Left lung (tissue), 10 donors: ENCODE results near the gene CELF4. TPM values are rescaled to one million over a fixed set of nuclear protein-coding genes. Genes with fewer than 3 reads are reported as not detected.

Source experiments
- ATAC-seq: fragments of 200-7000 bp; cut with Tn5 transposase; one replicate; pipeline ENCODE4 v1.9.1; 2020; ENCODE audit warnings: moderate library complexity
- DNase-seq, 4 donors: peaks; one replicate each; pipeline ENCODE4 v3.0.0-alpha.2; 2013 to 2020
- H3K27ac ChIP-seq, 2 donors: fragments of 200-600 bp; sonication (generic) in 1 of 2; one replicate each; pipeline versions ENCODE4 v1.5.0 to v1.8.0; 2020 to 2021
- H3K27me3 ChIP-seq, 2 donors: fragments of 200-600 bp; sonication (generic) in 1 of 2; one replicate each; pipeline versions ENCODE4 v1.5.0 to v1.8.0; 2020 to 2021
- H3K36me3 ChIP-seq, 2 donors: fragments of 200-600 bp; sonication (generic) in 1 of 2; one replicate each; pipeline versions ENCODE4 v1.5.0 to v1.8.0; 2020 to 2021
- H3K4me1 ChIP-seq, 2 donors: fragments of 200-600 bp; one replicate each; pipeline ENCODE4 v1.8.0; 2021
- H3K4me3 ChIP-seq, 2 donors: fragments of 200-600 bp; sonication (generic) in 1 of 2; one replicate each; pipeline versions ENCODE4 v1.5.0 to v1.8.0; 2020 to 2021; ENCODE audit warnings: mild to moderate bottlenecking in 1 of 2
- H3K9me3 ChIP-seq, 2 donors: fragments of 200-600 bp; sonication (generic) in 1 of 2; one replicate each; pipeline versions ENCODE4 v1.5.0 to v1.8.0; 2020 to 2021
- intact Hi-C, 2 donors: fragments of 100-400 bp; cut with DNase I; formaldehyde crosslinking; loops; one replicate each; pipeline versions ENCODE4 v1.11.2 to v1.14.2; 2022
- polyA plus RNA-seq, 6 donors: library from polyadenylated mRNA; unstranded; fragments of 120-200 nt; gene quantifications; one replicate each; pipeline ENCODE4 v1.2.1, GENCODE V29; 2013; ENCODE audit not compliant: insufficient read length in 6 of 6
- total RNA-seq, 2 donors: library from RNA; stranded (reverse); fragmentation: NEBNext Ultra II Directional; extraction: Animal tissue kit (Norgen Biotek cat#: 25700); gene quantifications; one replicate each; pipeline ENCODE4 v1.2.1, GENCODE V29; 2021
- TF ChIP-seq, protein P1 (sequence below), 2 donors: fragments of 200-600 bp; sonication (generic) in 1 of 2; IDR thresholded peaks; one replicate each; pipeline versions ENCODE4 v1.5.0 to v1.8.0; 2021; ENCODE audit warnings: antibody characterized with exemption in 2 of 2
- donor health status: DM: no; HTN: yes; CAD: no.
- donor health status: DM: no; HTN: no; CAD: no.

The CELF4 gene
- total and polyA plus RNA-seq, 8 donors, result 1.1 to 10.3 (median 7.4) TPM

DNA sequence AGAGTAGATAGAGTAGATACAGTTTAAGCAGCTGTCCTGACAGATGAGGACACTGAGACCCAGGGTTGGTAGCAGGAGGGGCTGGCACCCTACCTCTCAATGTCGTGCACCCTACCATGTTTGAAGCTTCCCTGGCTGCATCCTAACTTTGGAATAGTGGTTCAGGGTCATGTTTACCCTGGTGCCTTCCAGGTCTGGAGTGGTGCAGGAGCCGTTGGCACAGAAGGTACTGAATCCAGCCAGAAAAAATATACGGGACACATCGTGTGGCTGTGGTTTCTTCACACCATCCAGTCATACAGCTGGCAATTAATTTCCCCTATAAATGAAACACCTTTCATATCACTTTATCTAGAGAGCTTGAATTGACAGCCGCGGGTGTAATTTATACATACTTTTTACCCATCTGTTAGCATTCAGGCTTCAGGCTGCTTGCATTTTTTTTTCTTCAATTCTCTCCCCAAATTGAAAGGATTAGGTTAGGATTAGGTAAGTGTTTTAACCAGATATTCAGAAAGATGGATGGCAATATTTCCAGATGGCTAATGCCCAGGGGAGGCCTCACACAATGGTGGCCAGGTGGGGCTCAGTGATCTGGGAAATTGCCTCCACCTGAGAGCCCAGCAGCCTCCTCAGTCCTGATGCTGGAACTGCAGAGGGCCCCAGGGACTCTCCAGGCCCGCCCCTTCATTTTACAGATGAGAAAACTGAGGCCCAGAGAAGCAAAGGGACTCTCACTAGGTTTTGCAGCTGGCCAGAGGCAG is 127.0 kb downstream of the CELF4 start:
- Histone ChIP-seq H3K27me3 (peaks cover 0 to 15% of the 10 kb centered on the region in 2 donors), H3K4me3 (no peak overlapping the region), H3K9me3 (peaks cover 0 to 3% of the 10 kb centered on the region in 2 donors), H3K27ac (no peak overlapping the region), H3K4me1 (no peaks in the 10 kb centered on the region), H3K36me3 (no peaks in the 10 kb centered on the region)
- no peak for DNase-seq
- intact Hi-C loops, result no loop called here
- ATAC-seq, result no peak
- TF ChIP-seq, protein P1, sequence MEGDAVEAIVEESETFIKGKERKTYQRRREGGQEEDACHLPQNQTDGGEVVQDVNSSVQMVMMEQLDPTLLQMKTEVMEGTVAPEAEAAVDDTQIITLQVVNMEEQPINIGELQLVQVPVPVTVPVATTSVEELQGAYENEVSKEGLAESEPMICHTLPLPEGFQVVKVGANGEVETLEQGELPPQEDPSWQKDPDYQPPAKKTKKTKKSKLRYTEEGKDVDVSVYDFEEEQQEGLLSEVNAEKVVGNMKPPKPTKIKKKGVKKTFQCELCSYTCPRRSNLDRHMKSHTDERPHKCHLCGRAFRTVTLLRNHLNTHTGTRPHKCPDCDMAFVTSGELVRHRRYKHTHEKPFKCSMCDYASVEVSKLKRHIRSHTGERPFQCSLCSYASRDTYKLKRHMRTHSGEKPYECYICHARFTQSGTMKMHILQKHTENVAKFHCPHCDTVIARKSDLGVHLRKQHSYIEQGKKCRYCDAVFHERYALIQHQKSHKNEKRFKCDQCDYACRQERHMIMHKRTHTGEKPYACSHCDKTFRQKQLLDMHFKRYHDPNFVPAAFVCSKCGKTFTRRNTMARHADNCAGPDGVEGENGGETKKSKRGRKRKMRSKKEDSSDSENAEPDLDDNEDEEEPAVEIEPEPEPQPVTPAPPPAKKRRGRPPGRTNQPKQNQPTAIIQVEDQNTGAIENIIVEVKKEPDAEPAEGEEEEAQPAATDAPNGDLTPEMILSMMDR (IDR thresholded peaks at IDR 0.05), result no peak

DNA sequence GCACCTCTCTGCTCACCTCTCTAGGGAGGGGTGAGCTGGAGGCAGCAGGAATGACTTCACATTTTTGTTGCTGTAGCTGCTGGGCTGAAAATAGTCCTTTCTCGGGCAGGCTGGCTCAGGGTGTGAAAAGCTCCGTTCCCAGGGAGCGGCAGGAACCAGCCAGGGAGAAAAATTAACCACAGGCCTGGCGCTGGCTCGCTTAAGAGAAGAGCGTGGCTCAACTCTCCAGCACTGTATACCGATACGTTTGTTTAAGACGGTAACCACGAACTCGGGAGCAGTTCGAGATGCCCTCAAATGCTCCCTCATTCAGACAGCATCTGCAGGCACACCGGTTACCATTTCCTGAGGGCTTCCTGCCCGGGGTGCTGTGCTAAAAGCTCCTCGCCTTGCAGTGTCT is 129.6 kb downstream of the CELF4 start:
- Histone ChIP-seq H3K36me3 (no peaks in the 10 kb centered on the region), H3K9me3 (peaks cover 0 to 3% of the 10 kb centered on the region in 2 donors), H3K4me1 (no peaks in the 10 kb centered on the region), H3K27me3 (peaks cover 0 to 8% of the 10 kb centered on the region in 2 donors), H3K27ac (no peak overlapping the region), H3K4me3 (no peak overlapping the region)
- intact Hi-C loops, result no loop called here
- DNase-seq (no peak), ATAC-seq (no peak)
- TF ChIP-seq, protein P1 (IDR thresholded peaks at IDR 0.05), result no peak

DNA sequence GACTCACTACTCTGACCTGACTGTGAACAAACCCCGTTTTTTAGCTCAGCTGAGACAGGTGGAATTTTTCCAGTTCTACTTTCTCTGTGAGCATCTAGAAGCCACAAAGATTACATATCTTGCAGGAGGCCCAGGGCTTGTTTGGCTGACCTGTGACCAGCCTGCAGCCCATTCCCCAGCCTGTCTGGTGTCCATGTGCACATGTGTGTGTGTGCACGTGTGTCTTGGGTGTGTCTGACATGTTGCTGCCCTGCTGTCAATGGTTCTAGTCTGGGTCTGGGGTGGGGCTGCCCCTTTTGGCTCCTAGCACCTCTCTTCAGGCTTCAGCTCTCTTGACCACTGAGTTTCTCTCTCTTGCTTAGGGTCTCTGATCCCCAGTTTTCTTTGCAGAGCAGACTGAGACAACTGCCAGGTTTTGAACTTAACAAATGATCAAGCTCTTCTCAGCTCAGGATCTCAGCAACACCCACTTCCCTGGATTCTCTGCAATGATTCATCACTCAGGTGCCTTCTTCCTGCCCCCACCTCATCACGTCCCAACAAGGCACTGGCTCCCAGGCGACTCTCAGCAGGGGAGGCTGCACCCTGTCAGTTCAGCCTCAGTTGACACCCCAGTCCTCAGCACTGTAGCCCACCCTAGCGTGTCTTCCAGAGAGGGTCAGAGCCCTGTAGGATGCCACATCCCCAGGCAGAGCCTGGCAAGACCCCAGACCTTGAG is 130.3 kb downstream of the CELF4 start:
- no peaks in the 10 kb centered on the region for H3K4me1 ChIP-seq
- DNase-seq (no peak), ATAC-seq (no peak)
- peaks cover 0 to 3% of the 10 kb centered on the region in 2 donors for H3K9me3 ChIP-seq
- intact Hi-C loops, result no loop called here
- H3K36me3 ChIP-seq, result no peaks in the 10 kb centered on the region
- no peak overlapping the region for H3K27ac ChIP-seq
- peaks cover 0 to 8% of the 10 kb centered on the region in 2 donors for H3K27me3 ChIP-seq
- TF ChIP-seq, protein P1 (IDR thresholded peaks at IDR 0.05), result no peak
- no peak overlapping the region for H3K4me3 ChIP-seq

DNA sequence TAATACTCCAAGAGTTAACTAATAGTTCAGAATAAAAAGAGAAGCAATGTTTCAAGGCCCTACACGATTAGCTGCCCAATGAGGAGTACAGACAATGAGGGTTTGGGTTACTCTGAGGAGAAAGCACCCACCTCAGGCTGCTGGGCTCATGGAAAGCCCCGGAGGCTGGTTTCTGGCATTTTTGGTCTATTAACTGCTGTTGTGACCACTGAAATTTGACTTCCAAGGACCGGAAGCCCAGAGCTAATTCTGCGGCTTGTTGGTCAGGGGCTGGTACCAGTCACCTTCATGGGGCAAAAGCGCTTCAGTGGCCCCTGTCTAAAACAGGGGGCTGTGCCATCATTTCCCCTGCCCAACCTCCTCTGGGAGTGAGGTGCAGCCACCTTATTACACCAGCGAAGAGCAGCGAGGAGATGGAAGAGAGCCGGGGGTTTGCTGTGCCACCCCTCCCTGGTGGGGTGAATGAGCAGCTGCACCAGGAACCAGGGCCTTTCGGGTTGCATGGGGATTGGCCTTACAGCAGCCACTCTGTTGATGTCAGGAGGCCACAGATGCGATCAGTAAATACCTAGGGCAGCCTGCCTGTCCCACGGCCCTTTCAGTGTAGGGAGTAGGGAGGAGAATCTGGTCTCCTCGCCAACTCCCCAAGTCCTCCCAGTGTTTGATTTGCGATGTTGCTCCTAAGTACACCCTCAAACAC is 131.3 kb downstream of the CELF4 start:
- no peaks in the 10 kb centered on the region for H3K4me1 ChIP-seq
- intact Hi-C loops, result no loop called here
- H3K27me3 ChIP-seq, result peaks cover 0 to 8% of the 10 kb centered on the region in 2 donors
- peaks cover 0 to 3% of the 10 kb centered on the region in 2 donors for H3K9me3 ChIP-seq
- no peak for DNase-seq
- H3K36me3 ChIP-seq, result no peaks in the 10 kb centered on the region
- TF ChIP-seq, protein P1 (IDR thresholded peaks at IDR 0.05), result no peak
- no peak overlapping the region for H3K4me3 ChIP-seq
- no peak for ATAC-seq
- no peak overlapping the region for H3K27ac ChIP-seq
